ENCODE measurements around the gene PRTFDC1.
"Not testable (repeated sequence)": the region's sequence is repeated elsewhere in the genome, so short reads cannot be mapped to it uniquely, and the experiment has no call there.

- TF ChIP-seq POLR2A (IDR thresholded peaks at IDR 0.05; ENCODE audit: low read depth, low read length); TAF1 (IDR thresholded peaks at IDR 0.05; ENCODE audit: borderline replicate concordance, low read depth, low read length); POLR2AphosphoS5 (IDR thresholded peaks at IDR 0.05; ENCODE audit: low read depth, low read length): not testable (repeated sequence)
Measured at GRCh38 chr10:24957624-24958051, 5.2 kb upstream of the PRTFDC1 start.

Measured in GM12892 (cell line).